Activated T-cell treated with anti-CD3 and anti-CD28 coated beads for 1 hour (primary cell): ENCODE data around the gene SLC46A1.
A peak's percentile ranks its signal among the peaks of the same experiment; 100 is the strongest.
"Not testable (repeated sequence)": the region's sequence is repeated elsewhere in the genome, so short reads cannot be mapped to it uniquely, and the experiment has no call there.

Experiments
- DNase-seq: peaks from one replicate; pipeline ENCODE4 v3.0.0-alpha.2; 2020; ENCODE audit warnings: low read depth

SLC46A1 gene

DNA sequence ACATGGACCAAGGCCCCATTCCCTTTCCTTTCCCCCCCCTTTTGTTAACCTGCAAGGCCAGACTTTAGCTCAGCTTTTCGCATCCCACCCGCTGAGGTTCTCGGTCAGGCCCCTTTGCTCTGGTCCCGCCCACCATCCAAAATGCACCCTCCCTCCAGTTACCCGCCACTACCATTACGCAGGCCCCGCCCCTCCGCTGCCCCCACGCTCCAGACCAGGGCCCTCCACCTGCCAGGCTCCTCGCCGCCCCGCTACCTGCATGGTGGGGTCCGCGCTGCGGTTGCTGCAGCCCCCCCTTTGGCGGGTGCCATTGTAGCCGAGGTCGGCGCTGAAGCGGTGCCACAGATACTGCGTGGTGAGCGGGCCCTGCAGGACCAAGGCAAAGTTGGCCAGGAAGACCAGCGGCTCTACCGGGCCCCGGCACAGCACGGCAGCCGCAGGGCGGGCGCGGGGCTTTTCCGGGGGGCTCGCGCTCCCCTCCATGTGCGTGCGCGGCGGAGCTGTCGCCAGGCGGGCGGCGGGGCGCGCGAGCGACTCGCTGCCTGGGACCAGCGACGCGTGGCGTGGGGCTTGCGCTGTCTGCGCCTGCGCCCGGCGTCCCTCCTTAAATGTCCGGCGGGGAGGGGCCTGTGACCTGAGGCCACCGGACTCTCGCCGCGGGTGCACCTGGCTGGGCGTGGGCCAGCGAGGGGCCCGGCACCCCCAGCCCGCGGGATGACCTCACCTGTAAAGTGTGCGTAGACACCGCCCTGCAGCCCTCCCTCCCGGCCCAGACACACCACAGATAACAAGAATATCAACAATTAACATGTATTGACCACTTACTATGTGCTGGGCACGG lies at the start of gene SLC46A1:
Gene SLC46A1, minus strand, starts transcription at position 581 of the 841 bp plus-strand sequence. Its CDS starts 98 bp downstream, at position 483.
- DNase-seq, result peak; percentile 24

DNA sequence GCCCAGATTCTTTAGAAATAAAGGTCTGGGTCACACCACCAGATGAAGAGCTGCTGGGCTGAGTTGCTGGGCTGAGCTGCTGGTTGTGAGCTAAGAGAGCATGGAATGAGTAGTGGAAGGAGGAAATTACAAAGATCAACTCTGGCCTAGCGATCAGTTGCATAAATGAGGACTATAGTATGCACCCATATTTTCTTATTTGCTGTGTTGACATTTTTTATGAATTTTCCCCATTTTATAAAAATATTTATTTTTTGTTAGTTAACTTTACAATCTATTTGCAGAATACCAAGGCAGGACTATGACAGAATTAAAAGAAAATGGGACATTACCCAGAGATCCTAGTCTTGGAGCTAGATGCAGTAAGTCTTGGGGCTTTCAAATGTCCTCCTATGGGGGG lies 43.8 kb upstream of the SLC46A1 start:
- DNase-seq, result no peak

DNA sequence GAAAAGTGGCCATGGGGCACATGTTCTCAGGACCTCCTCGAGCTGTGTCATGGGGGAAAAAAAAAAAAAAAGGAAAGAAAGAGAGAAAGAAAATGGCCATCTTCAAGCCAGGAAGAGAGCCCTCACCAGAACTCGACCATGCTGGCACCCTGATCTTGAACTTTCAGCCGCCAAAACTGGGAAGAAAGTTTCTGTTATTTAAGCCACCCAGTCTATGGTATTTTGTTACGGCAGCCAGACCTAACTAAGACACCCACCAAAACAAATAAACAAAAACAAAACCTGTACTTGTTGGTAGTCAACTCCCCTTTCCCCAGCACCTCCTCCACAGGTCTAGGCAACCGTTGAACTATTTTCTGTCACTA lies 41.4 kb upstream of the SLC46A1 start:
- DNase-seq, result no peak

DNA sequence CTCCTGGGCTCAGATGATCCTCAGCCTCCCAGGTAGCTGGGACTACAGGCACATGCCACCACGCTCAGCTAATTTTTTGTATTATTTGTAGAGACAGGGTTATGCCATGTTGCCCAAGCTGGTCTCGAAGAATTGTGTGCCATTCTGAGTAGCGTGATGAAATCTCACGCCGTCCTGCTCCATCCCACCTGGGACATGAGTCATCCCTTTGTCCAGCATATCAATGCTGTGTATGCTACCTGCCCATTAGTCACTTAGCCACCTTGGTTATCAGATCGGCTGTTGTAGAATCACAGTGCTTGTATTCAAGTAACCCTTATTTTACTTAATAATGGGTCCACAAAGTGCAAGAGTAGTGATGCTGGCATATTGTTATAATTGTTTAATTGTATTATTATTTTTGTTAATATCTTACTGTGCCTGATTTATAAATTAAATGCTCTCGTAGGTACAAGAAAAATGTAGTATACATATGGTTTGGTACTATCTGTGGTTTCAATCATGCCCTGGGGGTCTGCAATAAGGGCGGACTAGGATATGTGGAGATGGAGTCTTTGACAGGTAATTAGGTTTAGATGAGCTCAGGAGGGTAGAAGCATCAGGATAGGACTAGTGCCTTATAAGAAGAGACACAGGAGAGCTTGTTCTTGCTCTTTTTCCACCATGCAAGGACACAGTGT lies 40.8 kb upstream of the SLC46A1 start:
- DNase-seq, result no peak

DNA sequence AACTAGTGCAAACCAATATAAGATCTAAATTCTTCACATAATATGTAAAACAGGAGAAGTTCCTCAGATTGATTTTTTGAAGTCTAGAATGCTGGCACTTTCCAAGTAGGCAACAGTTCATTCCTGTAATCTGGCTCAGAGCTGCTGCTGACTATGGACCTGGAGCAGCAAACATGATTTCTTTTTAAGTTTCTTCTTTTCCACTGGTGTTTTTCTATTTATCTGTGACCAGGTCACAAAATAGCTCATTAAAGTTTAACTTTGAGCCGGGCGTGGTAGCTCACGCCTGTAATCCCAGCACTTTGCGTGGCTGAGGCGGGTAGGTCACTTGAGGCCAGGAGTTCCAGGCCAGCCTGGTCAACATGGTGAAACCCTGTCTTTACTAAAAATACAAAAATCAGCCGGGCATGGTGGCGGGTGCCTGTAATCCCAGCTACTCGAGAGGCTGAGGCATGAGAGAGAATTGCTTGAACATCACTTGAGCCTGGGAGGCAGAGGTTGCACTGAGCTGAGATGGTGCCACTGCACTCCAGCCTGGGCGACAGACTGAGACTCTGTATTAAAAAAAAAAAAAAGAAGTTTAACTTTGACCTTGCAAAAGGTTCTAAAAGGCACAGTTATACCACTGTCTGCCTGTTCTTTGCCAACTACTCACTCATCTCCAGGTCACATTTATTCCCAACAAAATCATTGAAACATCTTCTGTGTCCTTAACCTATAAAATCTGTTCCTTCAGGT lies 38.1 kb upstream of the SLC46A1 start:
- no peak for DNase-seq

DNA sequence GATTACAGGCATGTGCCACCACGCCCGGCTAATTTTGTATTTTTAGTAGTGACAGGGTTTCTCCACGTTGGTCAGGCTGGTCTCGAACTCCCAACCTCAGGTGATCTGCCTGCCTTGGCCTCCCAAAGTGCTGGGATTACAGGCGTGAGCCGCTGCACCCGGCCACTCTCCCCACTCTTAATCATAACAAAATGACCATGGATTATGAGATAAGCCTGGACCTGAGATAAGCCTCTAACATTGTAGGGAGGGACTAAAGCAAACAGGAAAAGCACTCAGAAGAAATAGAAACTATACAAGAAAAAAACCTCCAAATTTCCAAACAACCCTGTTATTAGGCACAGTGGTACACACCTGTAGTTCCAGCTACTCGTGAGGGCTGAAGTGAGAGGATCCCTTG lies 28.3 kb upstream of the SLC46A1 start:
- not testable (repeated sequence) for DNase-seq

DNA sequence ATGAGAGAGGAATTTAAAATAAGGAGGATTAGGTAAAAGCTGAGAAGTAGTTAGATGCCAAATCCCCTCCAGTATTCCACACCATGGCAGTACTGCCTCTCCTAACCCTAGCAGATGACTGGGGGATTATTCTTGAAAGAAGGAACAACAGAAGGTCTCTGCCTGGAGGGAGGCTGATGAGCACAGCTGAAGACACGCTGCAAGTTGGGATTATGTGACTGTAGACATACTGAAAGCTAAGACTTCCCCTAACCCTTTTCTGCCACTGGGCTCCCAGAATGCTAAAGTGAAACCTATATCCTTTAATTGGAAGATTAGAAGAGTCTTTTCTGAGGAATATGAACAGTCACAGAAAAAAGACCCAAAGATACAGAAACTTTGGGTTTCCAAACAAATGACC lies 27.7 kb upstream of the SLC46A1 start:
- DNase-seq, result no peak

DNA sequence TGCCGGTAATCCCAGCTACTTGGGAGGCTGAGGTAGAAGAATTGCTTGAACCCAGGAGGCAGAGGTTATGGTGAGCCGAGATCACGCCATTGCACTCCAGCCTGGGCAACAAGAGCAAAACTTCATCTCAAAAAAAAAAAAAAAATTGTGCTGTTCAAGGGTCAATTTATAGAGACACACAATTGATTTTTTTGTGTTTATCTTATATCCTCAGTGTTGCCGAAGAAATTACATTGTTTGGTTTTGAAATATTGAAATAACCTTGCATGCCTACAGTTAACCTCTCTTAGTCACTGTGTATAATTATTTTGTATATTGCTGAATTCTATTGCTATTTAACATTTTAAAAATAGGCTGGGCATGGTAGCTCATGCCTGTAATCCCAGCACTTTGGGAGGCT lies 22.0 kb upstream of the SLC46A1 start:
- not testable (repeated sequence) for DNase-seq

DNA sequence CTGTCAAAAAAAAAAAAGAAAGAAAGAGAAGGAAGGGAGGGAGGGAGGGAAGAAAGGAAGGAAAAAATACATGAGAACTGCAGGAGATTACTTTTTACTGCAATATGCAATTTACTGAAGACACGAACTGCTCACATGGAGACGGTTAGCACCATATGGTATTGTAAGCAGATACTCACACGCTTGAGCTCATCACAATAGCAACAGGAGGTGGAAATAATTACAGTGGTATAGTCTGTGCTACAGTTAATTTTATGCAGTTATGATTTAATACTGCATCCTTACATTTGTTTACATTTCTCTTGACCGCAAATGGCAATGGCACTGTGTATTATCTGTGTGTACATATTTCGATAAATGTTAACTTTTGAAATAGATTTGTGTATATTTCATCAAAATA lies 21.4 kb upstream of the SLC46A1 start:
- no peak for DNase-seq

DNA sequence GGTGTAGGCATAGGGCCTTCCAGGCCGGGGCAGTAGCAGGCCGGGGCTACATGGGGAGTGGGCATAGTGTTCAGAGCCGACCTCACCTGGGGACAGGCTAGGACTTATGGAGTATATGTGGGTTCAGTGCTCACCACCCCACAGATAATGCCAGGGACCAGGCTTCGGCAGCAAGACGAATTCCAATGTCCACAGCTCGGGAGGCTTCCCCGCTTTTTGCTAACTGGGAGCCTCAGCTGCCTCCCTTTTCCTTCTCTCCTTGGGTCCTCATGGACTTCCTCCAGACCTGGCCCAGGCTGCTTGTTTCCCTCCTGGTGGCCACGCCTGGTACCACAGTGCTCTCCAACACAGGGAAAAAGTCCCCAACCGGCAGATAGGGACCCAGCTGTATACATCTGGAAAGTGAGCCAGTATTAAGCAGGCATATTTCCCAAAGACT lies 20.1 kb upstream of the SLC46A1 start:
- no peak for DNase-seq

DNA sequence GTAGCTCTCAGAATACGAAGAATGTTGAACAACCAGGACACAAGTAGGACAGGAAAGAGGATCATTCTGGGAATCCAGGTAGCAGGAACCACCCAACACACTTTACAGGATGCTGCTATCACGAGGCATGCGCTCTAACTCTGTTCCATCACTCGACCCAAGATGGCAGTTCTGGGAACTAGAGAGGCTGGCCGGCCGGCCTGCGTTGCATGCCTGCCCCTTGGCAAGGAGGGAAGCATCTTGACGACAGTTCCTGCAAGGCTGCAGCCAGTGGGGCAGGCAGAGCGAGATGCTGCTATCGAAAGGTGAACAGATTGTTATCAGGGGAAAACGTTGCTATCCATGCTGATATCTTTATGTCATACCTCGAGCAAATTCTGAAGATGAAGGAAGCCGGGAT lies 19.2 kb upstream of the SLC46A1 start:
- DNase-seq, result no peak

DNA sequence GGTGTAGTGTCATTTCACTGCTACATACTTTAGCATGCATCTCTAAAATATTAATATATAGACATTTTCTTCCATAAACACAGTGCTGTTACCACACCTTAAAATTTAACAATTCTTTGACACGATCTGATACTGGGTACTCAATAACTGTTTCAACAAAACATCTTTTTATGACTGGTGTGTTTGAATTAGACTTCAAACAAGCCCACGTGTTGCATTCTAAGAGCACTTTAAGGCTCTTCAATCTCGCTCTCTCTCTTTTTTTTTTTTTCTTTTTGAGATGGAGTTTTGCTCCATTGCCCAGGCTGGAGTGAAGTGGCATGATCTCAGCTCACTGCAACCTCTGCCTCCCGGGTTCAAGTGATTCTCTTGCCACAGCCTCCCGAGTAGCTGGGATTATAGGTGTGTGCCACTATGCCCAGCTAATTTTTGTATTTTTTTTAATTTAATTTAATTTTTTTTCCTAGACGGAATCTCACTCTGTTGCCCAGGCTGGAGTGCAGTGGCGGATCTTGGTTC lies 15.8 kb upstream of the SLC46A1 start:
- DNase-seq, result no peak

DNA sequence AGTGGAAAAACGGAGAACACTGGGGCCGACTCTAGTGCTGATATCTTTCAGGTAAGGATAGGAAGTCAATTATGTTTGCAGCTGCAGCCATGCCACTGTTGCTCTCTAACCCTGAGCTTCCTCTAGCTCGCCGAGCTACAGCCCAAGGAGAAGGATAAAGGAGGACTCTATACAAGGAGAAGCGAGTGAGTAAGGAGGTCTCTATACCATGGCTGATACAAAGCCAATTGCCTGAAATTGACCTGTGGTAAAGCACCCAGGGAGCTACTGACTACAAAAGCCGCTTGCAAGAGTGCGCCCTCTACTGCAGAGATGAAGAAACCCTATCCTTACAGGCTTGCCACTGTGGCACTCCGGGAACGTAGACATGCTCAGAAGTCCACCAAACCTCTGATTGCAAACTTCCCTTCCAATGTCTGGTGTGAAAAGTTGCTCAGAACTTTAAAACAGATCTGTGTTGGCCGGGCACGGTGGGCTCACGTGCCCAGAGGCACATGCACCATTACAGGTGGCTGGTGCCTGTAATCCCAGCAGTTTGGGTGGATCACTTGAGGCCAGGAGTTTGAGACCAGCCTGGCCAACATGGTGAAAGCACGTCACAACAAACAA lies 10.8 kb upstream of the SLC46A1 start:
- DNase-seq, result peak; percentile 36

DNA sequence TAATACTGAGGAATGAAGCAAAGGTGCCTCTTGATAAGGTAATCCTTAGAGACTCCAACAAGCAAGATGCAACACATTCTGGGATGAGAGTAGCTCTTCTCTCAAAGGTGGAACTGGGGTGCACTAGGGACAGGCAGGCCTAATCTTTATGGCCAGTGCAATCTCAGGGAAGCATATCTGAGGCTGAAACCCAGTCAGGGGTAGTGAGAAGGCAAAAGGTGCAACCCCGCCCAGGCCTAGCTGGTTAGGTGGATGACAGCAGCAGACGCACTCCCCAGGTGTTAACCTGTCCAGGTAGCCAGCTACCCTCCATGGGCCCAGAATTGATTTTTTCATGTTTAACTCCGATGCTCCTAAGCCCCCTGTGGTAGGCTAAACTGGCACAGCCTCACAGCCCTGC lies 9.9 kb upstream of the SLC46A1 start:
- no peak for DNase-seq

DNA sequence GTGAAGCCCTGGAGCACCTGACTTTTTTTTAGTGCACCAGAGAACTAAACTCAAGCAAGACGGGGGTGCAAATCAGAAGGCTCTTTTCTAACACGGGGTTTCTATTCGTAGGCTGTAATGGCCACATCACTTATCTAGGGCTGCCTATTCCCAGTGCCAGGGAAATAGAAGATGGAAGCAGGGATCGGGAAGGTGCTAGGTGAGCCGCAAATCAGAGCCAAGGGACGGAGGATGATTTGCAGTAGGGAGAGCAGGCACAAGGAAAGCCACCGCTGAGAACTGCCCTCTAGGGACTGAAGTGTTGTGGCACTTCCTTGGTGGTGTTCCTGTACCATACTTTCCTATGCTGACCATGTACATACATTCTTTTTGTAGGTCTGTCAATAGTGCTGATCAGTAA lies 7.8 kb upstream of the SLC46A1 start:
- no peak for DNase-seq

DNA sequence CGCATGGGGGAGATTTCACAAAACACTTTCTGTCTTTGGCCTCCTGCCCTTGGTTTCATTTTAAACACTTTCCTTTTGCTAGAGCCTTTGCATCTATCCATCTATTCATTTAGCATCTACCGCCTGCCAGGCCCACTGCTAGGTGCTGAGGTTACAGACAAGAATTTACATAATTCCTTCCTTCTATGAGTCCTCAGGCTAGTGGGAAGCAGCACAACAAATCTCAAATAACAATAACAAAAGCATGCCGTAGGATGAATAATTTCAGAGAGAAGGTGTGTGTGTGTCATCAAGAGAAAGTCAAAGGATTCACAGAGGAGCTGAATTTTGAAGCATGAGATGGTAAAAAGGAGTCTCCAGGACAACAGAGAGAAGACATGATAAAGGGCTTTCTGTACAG lies 6.1 kb upstream of the SLC46A1 start:
- DNase-seq, result no peak

DNA sequence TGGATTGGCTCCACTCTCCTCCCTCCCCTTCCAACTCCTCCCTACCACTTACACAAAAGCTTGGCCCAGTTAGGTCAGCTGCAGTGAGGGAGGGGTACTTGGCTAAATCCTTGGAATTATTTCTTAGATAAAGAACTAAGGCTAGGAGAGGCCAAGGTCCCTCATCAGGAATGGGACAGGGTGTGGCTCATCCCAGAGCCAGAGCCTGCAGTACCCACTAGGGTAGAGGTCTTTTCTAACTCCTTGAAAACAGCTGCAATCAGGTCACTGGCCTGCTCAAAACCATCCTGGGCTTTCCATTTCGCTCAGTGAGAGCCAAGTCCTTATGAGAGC lies 1.9 kb upstream of the SLC46A1 start:
- DNase-seq, result no peak

DNA sequence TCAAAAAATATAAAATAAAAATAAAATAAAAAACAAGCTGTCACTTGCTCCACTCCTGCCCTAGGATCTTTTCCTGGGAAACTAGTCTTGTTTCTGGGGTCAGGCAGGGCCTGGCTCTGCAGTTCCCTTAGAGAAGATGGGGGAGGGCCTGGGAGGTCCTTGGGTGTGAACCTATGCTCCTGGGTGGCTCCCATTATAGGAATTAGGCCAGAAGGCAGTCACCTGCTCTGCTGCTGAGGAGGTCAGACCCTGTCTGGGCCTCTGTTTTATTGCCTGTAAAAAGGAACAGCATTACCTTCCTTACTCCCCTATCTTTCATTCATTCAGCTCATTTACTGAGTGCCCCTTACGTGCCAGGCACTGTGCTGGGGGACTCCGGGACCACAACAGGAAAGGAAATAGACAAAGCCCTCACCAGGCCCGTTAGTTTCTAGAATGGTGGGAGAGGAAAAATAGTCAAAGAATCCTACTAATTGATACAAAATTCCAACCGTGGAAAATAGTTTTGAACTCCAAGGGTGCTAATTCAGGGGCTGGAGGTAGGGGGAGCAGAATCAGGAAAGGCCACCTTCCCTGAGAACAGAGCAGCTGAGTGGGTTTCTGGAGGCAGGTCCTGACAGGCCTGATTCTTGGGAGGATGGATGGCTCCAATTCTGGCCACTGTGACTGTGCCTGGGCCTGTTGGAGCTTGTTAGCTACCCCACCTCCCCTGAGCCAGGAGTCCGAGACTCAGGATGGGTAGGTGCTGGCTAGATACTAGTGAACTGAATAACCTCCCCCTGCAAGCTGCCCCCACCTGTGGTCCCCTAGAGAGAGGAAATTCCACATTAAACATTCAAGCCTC lies 1.3 kb upstream of the SLC46A1 start:
- no peak for DNase-seq

DNA sequence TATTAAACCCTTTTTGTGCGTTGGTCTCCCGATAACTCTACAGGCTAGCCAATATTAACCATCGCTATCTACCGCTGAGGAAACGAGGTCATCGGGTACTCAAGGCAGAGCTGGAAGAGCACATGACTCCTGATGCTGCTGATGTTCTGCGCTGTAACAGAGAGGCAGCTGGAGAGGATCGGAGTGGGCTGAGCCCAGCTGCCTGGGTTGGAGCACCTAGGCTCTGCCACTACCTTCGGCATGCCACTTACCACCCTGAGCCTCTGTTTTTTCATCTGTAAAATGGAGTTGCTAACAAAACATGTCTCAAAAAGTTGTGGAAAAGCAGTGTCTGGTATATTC lies 432 bp upstream of the SLC46A1 start:
- no peak for DNase-seq

DNA sequence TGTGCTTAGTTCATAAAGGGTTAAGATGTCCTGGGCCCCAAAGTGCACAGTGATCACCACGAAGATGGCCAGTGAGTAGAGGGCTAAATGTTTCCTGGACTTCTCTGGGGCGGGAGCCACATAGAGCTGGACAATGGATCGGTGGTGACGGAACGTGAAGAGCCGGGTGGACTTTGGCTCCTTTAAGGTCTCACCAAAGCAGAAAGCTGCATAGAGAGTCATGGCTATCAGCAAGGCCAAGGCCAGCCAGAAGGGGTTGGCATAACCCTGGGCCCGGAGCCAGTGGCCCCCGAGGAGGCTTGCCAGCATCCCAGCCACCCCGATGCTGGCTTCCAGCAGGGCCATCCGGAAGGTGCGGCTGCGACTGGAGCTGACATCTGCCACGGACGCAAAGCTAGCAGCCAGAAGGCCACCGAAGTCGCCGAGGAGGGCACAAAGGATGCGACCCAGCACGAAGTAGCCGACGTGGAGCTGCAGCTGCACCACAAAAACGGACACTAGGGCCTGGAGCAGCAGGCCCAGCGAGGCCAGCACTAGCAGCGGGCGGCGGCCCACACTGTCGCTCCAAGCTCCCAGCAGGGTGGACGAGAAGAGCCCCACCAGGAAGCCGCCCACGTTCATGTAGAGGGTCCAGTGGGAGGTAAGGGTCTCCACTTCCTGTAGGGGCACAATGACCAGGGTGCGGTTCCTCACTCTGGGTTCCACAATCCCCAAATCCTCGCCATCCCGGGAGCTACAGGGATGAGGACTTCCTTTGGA lies 1.0 kb downstream of the SLC46A1 start:
- DNase-seq, result no peak

DNA sequence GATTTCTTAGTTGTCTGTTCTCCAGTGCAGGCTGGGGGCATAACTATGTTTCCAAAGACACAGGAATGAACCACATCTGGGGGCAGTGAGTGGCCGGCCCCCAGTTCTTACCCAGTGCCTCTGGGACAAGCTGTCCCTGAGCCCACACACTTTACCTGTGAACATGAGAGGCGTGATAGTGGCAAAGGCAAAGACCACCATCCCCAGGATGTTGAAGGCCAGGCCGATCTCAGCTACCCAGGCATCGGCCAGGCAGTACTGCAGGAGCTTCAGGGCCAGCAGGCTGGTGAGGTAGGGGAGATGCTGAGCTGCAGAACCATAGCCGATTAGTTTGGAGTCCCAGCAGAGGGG lies 1.6 kb downstream of the SLC46A1 start:
- DNase-seq, result no peak
